ENCODE data around the gene SLC13A1.

DNA sequence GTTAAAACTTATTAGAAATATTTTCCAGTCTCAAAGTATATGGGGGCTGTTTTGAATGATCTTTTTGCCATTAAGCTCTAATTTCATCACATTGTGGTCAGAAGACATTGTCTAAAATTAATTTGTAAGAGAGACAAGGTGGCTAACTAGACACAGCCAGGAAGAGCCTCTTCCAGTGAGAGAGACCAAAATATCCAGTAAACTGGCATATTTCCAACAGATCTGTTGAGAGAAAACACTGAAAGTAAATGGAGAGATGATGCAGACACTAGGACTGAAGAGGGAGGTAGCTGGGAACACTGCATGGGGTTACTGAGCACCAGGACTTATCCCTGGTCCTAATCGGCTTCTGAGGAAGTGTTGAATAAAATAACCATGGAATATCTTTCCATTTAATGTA lies 102.8 kb downstream of the SLC13A1 start:
- TF ChIP-seq POLR2AphosphoS5 (IDR thresholded peaks at IDR 0.05), result no peak
- TF ChIP-seq POLR2A (IDR thresholded peaks at IDR 0.05), result no peak
- TF ChIP-seq, protein P1, sequence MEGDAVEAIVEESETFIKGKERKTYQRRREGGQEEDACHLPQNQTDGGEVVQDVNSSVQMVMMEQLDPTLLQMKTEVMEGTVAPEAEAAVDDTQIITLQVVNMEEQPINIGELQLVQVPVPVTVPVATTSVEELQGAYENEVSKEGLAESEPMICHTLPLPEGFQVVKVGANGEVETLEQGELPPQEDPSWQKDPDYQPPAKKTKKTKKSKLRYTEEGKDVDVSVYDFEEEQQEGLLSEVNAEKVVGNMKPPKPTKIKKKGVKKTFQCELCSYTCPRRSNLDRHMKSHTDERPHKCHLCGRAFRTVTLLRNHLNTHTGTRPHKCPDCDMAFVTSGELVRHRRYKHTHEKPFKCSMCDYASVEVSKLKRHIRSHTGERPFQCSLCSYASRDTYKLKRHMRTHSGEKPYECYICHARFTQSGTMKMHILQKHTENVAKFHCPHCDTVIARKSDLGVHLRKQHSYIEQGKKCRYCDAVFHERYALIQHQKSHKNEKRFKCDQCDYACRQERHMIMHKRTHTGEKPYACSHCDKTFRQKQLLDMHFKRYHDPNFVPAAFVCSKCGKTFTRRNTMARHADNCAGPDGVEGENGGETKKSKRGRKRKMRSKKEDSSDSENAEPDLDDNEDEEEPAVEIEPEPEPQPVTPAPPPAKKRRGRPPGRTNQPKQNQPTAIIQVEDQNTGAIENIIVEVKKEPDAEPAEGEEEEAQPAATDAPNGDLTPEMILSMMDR (IDR thresholded peaks at IDR 0.05 in 8 of 11, conservative IDR thresholded peaks at IDR 0.05 in 3 of 11), result no peak

All from spleen (tissue), 7 donors.